Hepatocyte (in vitro differentiated cells): ENCODE data around the gene CHN1. TPM values are rescaled to one million over a fixed set of nuclear protein-coding genes. Genes with fewer than 3 reads are reported as not detected.

Experiments used
- DNase-seq: peaks from one replicate; pipeline ENCODE4 v3.0.0-alpha.2; 2016; ENCODE audit warnings: low spot score
- H2AFZ ChIP-seq: fragments of 200-600 bp; sonication (generic); 2 replicates; pipeline ENCODE4 v1.6.0; 2016; ENCODE audit warnings: antibody characterized with exemption, mild to moderate bottlenecking
- H3K27ac ChIP-seq: fragments of 200-600 bp; sonication (generic); 2 replicates; pipeline ENCODE4 v1.5.1; 2016; ENCODE audit warnings: mild to moderate bottlenecking
- H3K27me3 ChIP-seq: fragments of 200-600 bp; sonication (generic); 2 replicates; pipeline ENCODE4 v1.6.1; 2016
- H3K36me3 ChIP-seq: fragments of 200-600 bp; sonication (generic); replicated peaks from 2 replicates; pipeline ENCODE4 v1.5.1; 2016; ENCODE audit warnings: low read depth; ENCODE audit not compliant: insufficient read depth
- H3K4me1 ChIP-seq: fragments of 200-600 bp; sonication (generic); 2 replicates; pipeline ENCODE4 v1.5.1; 2016; ENCODE audit warnings: mild to moderate bottlenecking, moderate library complexity; ENCODE audit not compliant: insufficient read depth
- H3K4me2 ChIP-seq: fragments of 200-600 bp; sonication (generic); 2 replicates; pipeline ENCODE4 v1.6.0; 2016
- H3K4me3 ChIP-seq: fragments of 200-600 bp; sonication (generic); 2 replicates; pipeline ENCODE4 v1.5.1; 2016; ENCODE audit warnings: mild to moderate bottlenecking
- H3K79me2 ChIP-seq: fragments of 200-600 bp; sonication (generic); 2 replicates; pipeline ENCODE4 v1.6.0; 2017; ENCODE audit warnings: mild to moderate bottlenecking
- H3K9me2 ChIP-seq: fragments of 200-600 bp; sonication (generic); replicated peaks from 2 replicates; pipeline ENCODE4 v1.6.0; 2017; ENCODE audit warnings: mild to moderate bottlenecking; ENCODE audit not compliant: insufficient read depth
- H3K9me3 ChIP-seq: fragments of 200-600 bp; sonication (generic); 2 replicates; pipeline ENCODE4 v1.5.1; 2016; ENCODE audit warnings: low read depth, mild to moderate bottlenecking
- H4K20me1 ChIP-seq: fragments of 200-600 bp; sonication (generic); 2 replicates; pipeline ENCODE4 v1.6.0; 2016; ENCODE audit warnings: mild to moderate bottlenecking; ENCODE audit not compliant: insufficient read depth, poor library complexity, severe bottlenecking
- EZH2 ChIP-seq: fragments of 200-600 bp; sonication (generic); IDR thresholded peaks from 2 replicates; pipeline ENCODE4 v1.6.1; 2016; ENCODE audit warnings: antibody characterized with exemption, mild to moderate bottlenecking, borderline replicate concordance
- EZH2phosphoT487 ChIP-seq: fragments of 200-600 bp; sonication (generic); IDR thresholded peaks from one replicate; pipeline ENCODE4 v1.6.1; 2018; ENCODE audit warnings: antibody characterized with exemption, mild to moderate bottlenecking, low read depth, moderate library complexity; ENCODE audit not compliant: unreplicated experiment, severe bottlenecking
- WGBS: methylation state at CpG from one replicate; pipeline ENCODE4 v1.1.6; 2016; ENCODE audit warnings: low lambda C conversion rate; ENCODE audit errors: missing lambda C conversion rate; 5-methylcytosine and 5-hydroxymethylcytosine counted together
- polyA plus RNA-seq: library from polyadenylated mRNA; unstranded; fragments of >200 nt; fragmentation: Nextera tagmentation; extraction: Ambion mirVana; gene quantifications from 2 replicates; pipeline ENCODE4 v1.2.1, GENCODE V29; 2016
- total RNA-seq: library from RNA; depleted of rRNA; stranded (reverse); fragments of >200 nt; gene quantifications from 2 replicates; pipeline ENCODE4 v1.2.3, GENCODE V29; 2014
- TF ChIP-seq, protein P1 (sequence below): fragments of 200-600 bp; sonication (generic); IDR thresholded peaks from 2 replicates; pipeline ENCODE4 v1.5.1; 2016; ENCODE audit warnings: antibody characterized with exemption, mild to moderate bottlenecking; ENCODE audit not compliant: poor library complexity

Gene CHN1
- total and polyA plus RNA-seq, 2 experiments from 2014 or later, result 19.2 to 23.0 TPM

GRCh38 chr2:174859563-174860169, 145.5 kb downstream of the CHN1 start:
- Histone ChIP-seq H3K9me3 (no peaks in the 10 kb centered on the region), H3K36me3 (no peaks in the 10 kb centered on the region), H2AFZ (no peak overlapping the region), H3K9me2 (no peaks in the 10 kb centered on the region), H4K20me1 (no peaks in the 10 kb centered on the region), H3K27me3 (no peaks in the 10 kb centered on the region), H3K4me1 (no peaks in the 10 kb centered on the region), H3K4me3 (no peak overlapping the region), H3K27ac (no peak overlapping the region), H3K4me2 (no peak overlapping the region), H3K79me2 (no peaks in the 10 kb centered on the region)
- 58% methylated on average over 1 of the region's 1 CpG for WGBS
- DNase-seq, result no peak
- TF ChIP-seq EZH2, result no peak
- TF ChIP-seq, protein P1, sequence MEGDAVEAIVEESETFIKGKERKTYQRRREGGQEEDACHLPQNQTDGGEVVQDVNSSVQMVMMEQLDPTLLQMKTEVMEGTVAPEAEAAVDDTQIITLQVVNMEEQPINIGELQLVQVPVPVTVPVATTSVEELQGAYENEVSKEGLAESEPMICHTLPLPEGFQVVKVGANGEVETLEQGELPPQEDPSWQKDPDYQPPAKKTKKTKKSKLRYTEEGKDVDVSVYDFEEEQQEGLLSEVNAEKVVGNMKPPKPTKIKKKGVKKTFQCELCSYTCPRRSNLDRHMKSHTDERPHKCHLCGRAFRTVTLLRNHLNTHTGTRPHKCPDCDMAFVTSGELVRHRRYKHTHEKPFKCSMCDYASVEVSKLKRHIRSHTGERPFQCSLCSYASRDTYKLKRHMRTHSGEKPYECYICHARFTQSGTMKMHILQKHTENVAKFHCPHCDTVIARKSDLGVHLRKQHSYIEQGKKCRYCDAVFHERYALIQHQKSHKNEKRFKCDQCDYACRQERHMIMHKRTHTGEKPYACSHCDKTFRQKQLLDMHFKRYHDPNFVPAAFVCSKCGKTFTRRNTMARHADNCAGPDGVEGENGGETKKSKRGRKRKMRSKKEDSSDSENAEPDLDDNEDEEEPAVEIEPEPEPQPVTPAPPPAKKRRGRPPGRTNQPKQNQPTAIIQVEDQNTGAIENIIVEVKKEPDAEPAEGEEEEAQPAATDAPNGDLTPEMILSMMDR, result no peak
- TF ChIP-seq EZH2phosphoT487, result no peak

- Histone ChIP-seq H3K4me2 (no peak overlapping the region), H3K27me3 (no peaks in the 10 kb centered on the region), H3K9me3 (no peaks in the 10 kb centered on the region), H4K20me1 (no peaks in the 10 kb centered on the region), H2AFZ (no peak overlapping the region), H3K36me3 (no peaks in the 10 kb centered on the region), H3K9me2 (no peaks in the 10 kb centered on the region), H3K79me2 (no peaks in the 10 kb centered on the region), H3K4me3 (no peak overlapping the region), H3K27ac (no peak overlapping the region), H3K4me1 (no peaks in the 10 kb centered on the region)
- DNase-seq, result no peak
- TF ChIP-seq, protein P1, result no peak
- TF ChIP-seq EZH2 (no peak), EZH2phosphoT487 (no peak)
These were observed 146.4 kb downstream of the CHN1 start for GRCh38 chr2:174858745-174859144.

DNA sequence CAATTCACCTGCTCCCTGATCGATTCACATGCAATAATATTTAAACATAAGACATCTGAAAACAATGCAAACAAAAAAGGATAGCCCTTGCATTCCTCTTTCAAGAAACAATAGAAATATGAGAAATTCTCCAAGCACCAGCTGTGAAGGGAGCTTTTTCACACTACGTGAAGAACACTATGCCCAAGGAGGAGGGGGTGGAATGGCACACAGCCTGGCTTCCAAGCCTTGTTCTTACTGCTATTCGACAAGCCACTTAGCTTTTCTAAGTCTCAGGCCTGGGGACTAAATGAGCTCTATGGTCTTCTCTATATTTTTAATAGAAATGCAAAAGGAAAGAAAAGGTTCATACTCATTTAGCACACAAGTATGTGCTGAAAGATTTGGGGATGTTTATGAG, 148.7 kb downstream of the CHN1 start:
- no peaks in the 10 kb centered on the region for H3K9me3 ChIP-seq
- DNase-seq, result no peak
- H3K27me3 ChIP-seq, result no peaks in the 10 kb centered on the region
- no peaks in the 10 kb centered on the region for H3K36me3 ChIP-seq
- no peak overlapping the region for H3K4me2 ChIP-seq
- H2AFZ ChIP-seq, result no peak overlapping the region
- H4K20me1 ChIP-seq, result no peaks in the 10 kb centered on the region
- no peak overlapping the region for H3K4me3 ChIP-seq
- no peaks in the 10 kb centered on the region for H3K79me2 ChIP-seq
- H3K9me2 ChIP-seq, result no peaks in the 10 kb centered on the region
- H3K4me1 ChIP-seq, result no peaks in the 10 kb centered on the region
- TF ChIP-seq, protein P1, result no peak
- TF ChIP-seq EZH2phosphoT487 (no peak), EZH2 (no peak)
- no peak overlapping the region for H3K27ac ChIP-seq
- 98% methylated on average over 3 of the region's 3 CpGs for WGBS
